Transverse colon (tissue), 4 donors: Measurements from ENCODE around the gene PRKCE. TPM values are rescaled to one million over a fixed set of nuclear protein-coding genes. Genes with fewer than 3 reads are reported as not detected.

ENCODE experiments used
- DNase-seq: peaks from one replicate; pipeline ENCODE4 v3.0.0-alpha.2; 2019
- H3K27ac ChIP-seq, 4 donors: fragments of 200-600 bp; sonication (generic); 2 replicates each; pipeline ENCODE4 v1.5.1; 2016 to 2018; ENCODE audit warnings: inconsistent platforms in 4 of 4
- H3K27me3 ChIP-seq: fragments of 200-600 bp; sonication (generic); 2 replicates; pipeline ENCODE4 v1.5.1; 2017; ENCODE audit warnings: inconsistent platforms
- H3K36me3 ChIP-seq, 4 donors: fragments of 200-600 bp; sonication (generic); 2 replicates each; pipeline ENCODE4 v1.5.1; 2017 to 2019; ENCODE audit warnings: inconsistent platforms in 4 of 4
- H3K4me1 ChIP-seq, 4 donors: fragments of 200-600 bp; sonication (generic); 2 replicates each; pipeline ENCODE4 v1.5.1; 2017 to 2020; ENCODE audit warnings: inconsistent platforms in 4 of 4
- H3K4me3 ChIP-seq, 4 donors: fragments of 200-600 bp; sonication (generic); 1 replicate in 1 of 4; 2 replicates in 3 of 4; pipeline versions ENCODE4 v1.5.1 to v1.6.1; 2017 to 2019; ENCODE audit warnings: inconsistent platforms in 4 of 4
- H3K9me3 ChIP-seq, 2 donors: fragments of 200-600 bp; sonication (generic); 2 replicates each; pipeline ENCODE4 v1.5.1; 2017 to 2019; ENCODE audit warnings: inconsistent platforms in 2 of 2
- EP300 ChIP-seq: sonication (generic); formaldehyde crosslinking; IDR thresholded peaks from one replicate; pipeline ENCODE4 v1.6.1; 2017; ENCODE audit warnings: antibody characterized with exemption, low read depth
- POLR2A ChIP-seq: fragments of 450-650 bp; IDR thresholded peaks from one replicate; pipeline ENCODE4 v1.6.1; 2016; ENCODE audit warnings: antibody characterized with exemption, mild to moderate bottlenecking, moderate library complexity
- POLR2AphosphoS5 ChIP-seq, 3 donors: sonication (generic); formaldehyde crosslinking; IDR thresholded peaks; one replicate each; pipeline ENCODE4 v1.6.1; 2016; ENCODE audit warnings: antibody characterized with exemption in 3 of 3
- WGBS, 2 donors: methylation state at CpG; one replicate each; pipeline ENCODE4 v1.1.5; 2018; ENCODE audit warnings: low coverage in 1 of 2; 5-methylcytosine and 5-hydroxymethylcytosine counted together
- in situ Hi-C, 4 donors: fragments of 200-750 bp; cut with MboI; loops; one replicate each; pipeline versions ENCODE4 v1.15.0 to v1.15.1; 2017; ENCODE audit warnings: low sequenced_read_pairs in 3 of 4, low pct_ligation_motif_present in 1 of 4, low pct_unique_long_range_greater_than_20kb in 1 of 4
- intact Hi-C: fragments of 100-400 bp; cut with DNase I; formaldehyde crosslinking; loops from one replicate; pipeline ENCODE4 v1.15.1; 2023; ENCODE audit warnings: low total_unique reads
- total RNA-seq, 4 donors: library from RNA; depleted of rRNA; stranded (reverse); fragments of >200 nt; gene quantifications; one replicate each; pipeline ENCODE4 v1.1.0, GENCODE V29; 2016
- TF ChIP-seq, protein P1 (sequence below), 5 experiments: fragments of 200-600 bp in 3 of 5; fragments of 450-650 bp in 2 of 5; sonication (generic) in 3 of 5; IDR thresholded peaks; 1 replicate in 2 of 5; 2 replicates in 3 of 5; pipeline ENCODE4 v1.5.1; 2016 to 2017; ENCODE audit warnings: antibody characterized with exemption in 5 of 5, inconsistent platforms in 3 of 5, mild to moderate bottlenecking in 2 of 5, moderate library complexity in 1 of 5

Gene PRKCE
- total RNA-seq, 4 donors from 2014 or later, result 8.6 to 20.6 (median 11.3) TPM

DNA sequence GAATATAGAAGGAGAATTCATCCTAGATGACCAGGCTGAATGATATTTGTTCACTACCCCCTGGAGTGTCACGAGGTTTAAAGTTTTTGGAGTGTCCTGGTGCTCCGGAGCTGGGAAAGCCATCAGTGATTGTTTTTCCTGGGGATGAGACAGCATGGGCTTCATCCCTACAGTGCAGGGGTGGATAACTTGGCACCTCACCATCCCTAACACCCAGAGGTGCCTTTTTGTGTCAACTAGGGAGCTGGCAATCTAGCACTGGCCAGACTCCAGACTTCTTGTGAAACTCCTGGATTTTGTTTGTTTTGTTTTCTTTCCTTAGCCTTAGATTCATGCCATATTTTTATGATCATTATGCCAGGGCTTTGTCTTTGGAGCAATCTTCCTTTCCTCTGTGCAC, 164.8 kb downstream of the PRKCE start:
- DNase-seq, result no peak
- TF ChIP-seq POLR2AphosphoS5 (IDR thresholded peaks at IDR 0.05), result no peak
- no peak for TF ChIP-seq POLR2A
- TF ChIP-seq EP300, result no peak
- TF ChIP-seq, protein P1, sequence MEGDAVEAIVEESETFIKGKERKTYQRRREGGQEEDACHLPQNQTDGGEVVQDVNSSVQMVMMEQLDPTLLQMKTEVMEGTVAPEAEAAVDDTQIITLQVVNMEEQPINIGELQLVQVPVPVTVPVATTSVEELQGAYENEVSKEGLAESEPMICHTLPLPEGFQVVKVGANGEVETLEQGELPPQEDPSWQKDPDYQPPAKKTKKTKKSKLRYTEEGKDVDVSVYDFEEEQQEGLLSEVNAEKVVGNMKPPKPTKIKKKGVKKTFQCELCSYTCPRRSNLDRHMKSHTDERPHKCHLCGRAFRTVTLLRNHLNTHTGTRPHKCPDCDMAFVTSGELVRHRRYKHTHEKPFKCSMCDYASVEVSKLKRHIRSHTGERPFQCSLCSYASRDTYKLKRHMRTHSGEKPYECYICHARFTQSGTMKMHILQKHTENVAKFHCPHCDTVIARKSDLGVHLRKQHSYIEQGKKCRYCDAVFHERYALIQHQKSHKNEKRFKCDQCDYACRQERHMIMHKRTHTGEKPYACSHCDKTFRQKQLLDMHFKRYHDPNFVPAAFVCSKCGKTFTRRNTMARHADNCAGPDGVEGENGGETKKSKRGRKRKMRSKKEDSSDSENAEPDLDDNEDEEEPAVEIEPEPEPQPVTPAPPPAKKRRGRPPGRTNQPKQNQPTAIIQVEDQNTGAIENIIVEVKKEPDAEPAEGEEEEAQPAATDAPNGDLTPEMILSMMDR (IDR thresholded peaks at IDR 0.05), result no peak
- in situ Hi-C loops (no loop called here), intact Hi-C loops (loop anchor here (5.0 kb wide), 1 partner anchor 496 kb away; no protein-coding TSS in a partner anchor)
- peak overlapping the region in 3 of 4 donors; percentile 62 to 82 (median 70) for H3K27ac ChIP-seq
- no peaks in the 10 kb centered on the region for H3K36me3 ChIP-seq
- H3K4me3 ChIP-seq, result no peak overlapping the region
- peaks cover 3 to 44% (median 15%) of the 10 kb centered on the region in 4 donors for H3K4me1 ChIP-seq
- H3K9me3 ChIP-seq, result no peaks in the 10 kb centered on the region
- 67 to 90% methylated on average over 2 of the region's 2 CpGs for WGBS, 2 donors
- no peaks in the 10 kb centered on the region for H3K27me3 ChIP-seq

DNA sequence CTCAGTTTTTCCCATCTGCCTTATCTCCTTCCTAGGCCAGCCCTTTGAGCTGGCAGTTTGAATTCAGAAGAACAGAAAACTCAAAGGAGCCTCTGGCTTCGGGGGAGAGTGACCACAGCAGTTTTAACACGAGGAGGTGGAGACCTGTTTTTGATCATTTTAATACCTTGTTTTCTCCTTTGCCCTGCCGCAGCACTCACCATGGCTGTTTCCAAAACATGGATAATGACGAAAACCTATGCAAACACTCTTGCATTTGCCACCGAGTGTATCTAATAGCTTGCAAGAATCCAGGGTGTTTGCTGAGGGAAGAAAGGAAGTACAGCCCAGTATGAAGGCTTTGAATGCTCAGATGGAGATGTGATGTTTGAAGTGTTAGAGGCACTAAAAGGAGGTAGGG, 167.1 kb downstream of the PRKCE start:
- Histone ChIP-seq H3K27ac (no peak overlapping the region), H3K4me1 (peaks cover 8 to 45% (median 16%) of the 10 kb centered on the region in 4 donors), H3K36me3 (no peaks in the 10 kb centered on the region), H3K4me3 (no peak overlapping the region), H3K9me3 (no peaks in the 10 kb centered on the region), H3K27me3 (no peaks in the 10 kb centered on the region)
- in situ Hi-C loops, result no loop called here
- no peak for DNase-seq
- TF ChIP-seq, protein P1 (IDR thresholded peaks at IDR 0.05), result no peak
- TF ChIP-seq POLR2A (no peak), POLR2AphosphoS5 (IDR thresholded peaks at IDR 0.05) (no peak), EP300 (no peak)
- 67 to 70% methylated on average over 5 of the region's 5 CpGs for WGBS, 2 donors
- intact Hi-C loops, result loop anchor here (5.0 kb wide), 1 partner anchor 494 kb away; no protein-coding TSS in a partner anchor

DNA sequence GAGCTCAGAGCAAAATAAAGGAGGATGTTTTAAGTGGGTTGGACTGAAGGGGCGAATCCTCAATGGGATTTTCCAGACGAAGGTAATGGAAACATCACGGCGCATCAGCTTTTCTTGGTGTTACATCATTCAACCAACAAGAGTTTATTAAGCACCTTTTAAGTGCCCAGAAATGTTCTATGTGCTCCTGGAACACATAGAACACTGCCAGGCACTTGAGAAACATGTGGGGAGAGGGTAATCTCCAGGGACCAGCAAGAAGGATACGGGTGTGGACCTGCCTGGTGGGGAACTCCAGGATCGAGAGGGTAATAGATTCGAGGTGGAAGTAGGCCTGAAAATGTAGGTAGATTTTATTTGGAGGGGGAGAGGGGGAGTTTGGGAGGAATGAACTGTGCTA, 168.6 kb downstream of the PRKCE start:
- Histone ChIP-seq H3K4me1 (peaks cover 6 to 41% (median 16%) of the 10 kb centered on the region in 4 donors), H3K4me3 (no peak overlapping the region), H3K36me3 (no peaks in the 10 kb centered on the region), H3K27ac (no peak overlapping the region), H3K27me3 (no peaks in the 10 kb centered on the region), H3K9me3 (no peaks in the 10 kb centered on the region)
- TF ChIP-seq EP300 (no peak), POLR2A (no peak), POLR2AphosphoS5 (IDR thresholded peaks at IDR 0.05) (no peak)
- TF ChIP-seq, protein P1 (IDR thresholded peaks at IDR 0.05), result no peak
- WGBS, 2 donors, result 85 to 97% methylated on average over 7 of the region's 7 CpGs
- intact Hi-C loops, result loop anchor here (10.0 kb wide), 1 partner anchor 65 kb away; no protein-coding TSS in a partner anchor
- in situ Hi-C loops, result no loop called here
- DNase-seq, result no peak

DNA sequence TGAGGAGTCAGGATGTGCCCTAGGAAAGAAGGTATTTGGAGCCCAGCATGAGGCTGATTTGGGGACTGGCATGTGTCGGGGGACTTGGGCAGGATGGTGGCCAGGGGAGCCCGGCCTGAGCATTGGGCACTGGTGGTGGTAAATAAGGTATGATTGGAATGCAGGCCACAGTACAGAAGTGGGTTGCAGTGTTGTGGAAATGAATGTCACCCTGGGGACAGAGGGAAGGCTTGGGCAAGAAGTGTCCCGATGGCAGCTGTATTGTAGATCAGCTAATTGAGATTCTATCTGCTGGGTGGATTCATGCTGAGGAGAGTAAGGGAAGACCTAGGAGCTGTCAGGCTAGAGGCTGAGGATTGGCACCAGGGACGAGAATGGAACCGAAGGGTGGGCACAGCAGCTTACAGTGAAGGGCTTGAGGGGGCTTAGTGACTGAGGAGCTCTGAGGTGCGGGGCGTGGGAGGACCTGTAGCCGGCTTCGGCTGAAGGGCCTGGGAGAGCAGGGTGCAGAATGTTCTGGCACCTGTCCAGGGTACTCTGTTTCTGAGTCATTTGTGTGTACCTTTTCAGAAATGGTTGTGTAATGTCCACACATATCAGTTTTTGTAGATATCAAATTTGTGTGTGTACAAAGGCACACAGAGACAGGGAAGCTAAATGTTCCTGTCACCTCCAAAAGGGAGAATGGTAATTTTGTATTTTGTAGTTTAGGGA, 170.2 kb downstream of the PRKCE start:
- H3K4me1 ChIP-seq, result peaks cover 3 to 25% (median 12%) of the 10 kb centered on the region in 4 donors
- no peaks in the 10 kb centered on the region for H3K9me3 ChIP-seq
- no peaks in the 10 kb centered on the region for H3K27me3 ChIP-seq
- in situ Hi-C loops, result no loop called here
- WGBS, 2 donors, result 62 to 77% methylated on average over 8 to 9 of the region's 9 CpGs
- peak overlapping the region; percentile 1 to 76 (median 65) for H3K27ac ChIP-seq
- H3K36me3 ChIP-seq, result no peaks in the 10 kb centered on the region
- DNase-seq, result peak; percentile 69
- intact Hi-C loops, result loop anchor here (10.0 kb wide), 1 partner anchor 63 kb away; no protein-coding TSS in a partner anchor
- peak in 2 of 3 donors; percentile 36 to 47 for TF ChIP-seq POLR2AphosphoS5 (IDR thresholded peaks at IDR 0.05)
- TF ChIP-seq, protein P1 (IDR thresholded peaks at IDR 0.05), result no peak
- no peak overlapping the region for H3K4me3 ChIP-seq
